ENCODE results near the gene EEIG1. TPM values are rescaled to one million over a fixed set of nuclear protein-coding genes. Genes with fewer than 3 reads are reported as not detected.

EEIG1 gene
- total RNA-seq, 1 experiment from 2014 or later: 52.3 TPM

DNA sequence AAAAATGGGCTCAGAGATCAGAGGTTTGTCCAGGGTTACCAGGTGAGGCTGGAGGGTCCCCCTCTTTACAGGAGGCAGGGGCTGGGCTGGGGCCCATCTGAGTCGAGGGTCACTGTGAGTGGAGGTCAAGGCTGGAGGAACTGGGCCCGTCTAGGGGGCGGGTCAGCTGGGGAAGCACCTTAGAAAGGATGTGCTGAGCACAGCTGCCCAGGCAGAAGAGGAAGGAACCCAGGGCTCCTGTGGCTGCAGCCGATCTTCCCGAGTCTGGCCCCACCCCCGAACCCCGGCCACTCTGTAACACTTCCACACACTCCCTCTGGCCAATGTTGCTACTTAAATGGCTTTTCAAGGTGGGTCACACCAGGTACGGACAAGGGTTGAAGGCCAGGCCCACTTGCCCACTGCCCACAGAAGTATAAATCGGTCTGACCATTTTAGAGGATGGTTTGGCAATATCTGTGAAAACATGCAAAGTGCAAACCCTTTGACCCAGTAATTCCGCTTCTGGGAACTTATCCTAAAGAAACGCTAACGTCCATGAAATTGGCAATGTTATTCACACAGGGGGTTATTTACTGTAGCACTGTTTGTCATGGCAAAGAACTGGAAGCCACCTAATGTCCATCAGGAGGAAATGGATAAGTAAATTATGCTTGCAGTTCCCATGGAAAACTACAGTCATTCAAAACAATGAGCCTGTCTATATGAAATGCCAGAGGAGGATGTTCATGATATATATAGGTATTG, 30.5 kb upstream of the EEIG1 start:
- H3K27ac Mint-ChIP-seq: no peak overlapping the region
- H2AK5ac ChIP-seq (ENCODE audit: insufficient read length, low read length): no peak overlapping the region

More for the DNA sequence above, 30.5 kb upstream of the EEIG1 start:
- Histone ChIP-seq H3K4ac (ENCODE audit: low read depth, low read length) (no peak overlapping the region), H4K20me1 (ENCODE audit: control insufficient read depth, insufficient read depth, insufficient read length) (no peaks in the 10 kb centered on the region), H2BK15ac (ENCODE audit: low read depth, low read length) (no peak overlapping the region), H2BK120ac (ENCODE audit: low read depth, low read length, poor library complexity, severe bottlenecking) (no peak overlapping the region), H2BK12ac (ENCODE audit: insufficient read length, low read depth, low read length) (no peak overlapping the region), H3K79me1 (ENCODE audit: insufficient read depth, low read depth, low read length, poor library complexity, severe bottlenecking) (no peaks in the 10 kb centered on the region), H3K27me3 (ENCODE audit: insufficient read depth, low read length) (no peaks in the 10 kb centered on the region), H4K5ac (ENCODE audit: insufficient read length, low read depth, low read length) (no peak overlapping the region), H3K18ac (ENCODE audit: insufficient read length, low read depth, low read length) (no peak overlapping the region), H3K79me2 (ENCODE audit: insufficient read depth, low read length) (no peaks in the 10 kb centered on the region), H4K91ac (ENCODE audit: insufficient read length, low read depth, low read length) (no peak overlapping the region), H3T11ph (ENCODE audit: low read length) (no peak overlapping the region), H2BK20ac (ENCODE audit: low read depth, low read length, poor library complexity, severe bottlenecking) (no peak overlapping the region), H3K23me2 (ENCODE audit: insufficient read length, low read depth, low read length, poor library complexity, severe bottlenecking) (no peaks in the 10 kb centered on the region), H3K56ac (ENCODE audit: insufficient read length, low read depth, low read length) (no peak overlapping the region), H3K14ac (ENCODE audit: insufficient read depth, low read length) (no peak overlapping the region), H3K27ac (ENCODE audit: insufficient read length, low read depth, low read length) (no peak overlapping the region), H2BK5ac (ENCODE audit: insufficient read length, low read length) (no peak overlapping the region), H2AFZ (ENCODE audit: low read length) (no peak overlapping the region), H3K9ac (ENCODE audit: extremely low read depth, insufficient read length, low read length) (no peak overlapping the region), H4K8ac (replicated peaks; ENCODE audit: insufficient read length, low read depth, low read length) (no peak overlapping the region), H3K23ac (ENCODE audit: insufficient read length, low read depth, low read length) (no peak overlapping the region), H3K9me3 (ENCODE audit: control insufficient read depth, low read depth, low read length) (no peaks in the 10 kb centered on the region), H3K4me1 (ENCODE audit: insufficient read depth, low read length) (peaks cover 3% of the 10 kb centered on the region; the same call in 1 of the 2 replicates), H3K4me2 (ENCODE audit: insufficient read depth, insufficient read length, low read length) (no peak overlapping the region)
- WGBS (ENCODE audit: extremely low coverage, insufficient read length, low lambda C conversion rate): no CpG with 5 or more reads among the region's 12 CpGs
- DNase-seq: no peak
- peaks cover 5 to 14% (median 7%) of the 10 kb centered on the region in 3 experiments; a peak in 5 of 7 replicates for H3K36me3 Mint-ChIP-seq (ENCODE audit: insufficient read depth in 1 of 3, low read depth in 3 of 3)
- H3K4me1 Mint-ChIP-seq: peaks cover 11 to 19% of the 10 kb centered on the region in 2 experiments
- TF ChIP-seq, protein P1, sequence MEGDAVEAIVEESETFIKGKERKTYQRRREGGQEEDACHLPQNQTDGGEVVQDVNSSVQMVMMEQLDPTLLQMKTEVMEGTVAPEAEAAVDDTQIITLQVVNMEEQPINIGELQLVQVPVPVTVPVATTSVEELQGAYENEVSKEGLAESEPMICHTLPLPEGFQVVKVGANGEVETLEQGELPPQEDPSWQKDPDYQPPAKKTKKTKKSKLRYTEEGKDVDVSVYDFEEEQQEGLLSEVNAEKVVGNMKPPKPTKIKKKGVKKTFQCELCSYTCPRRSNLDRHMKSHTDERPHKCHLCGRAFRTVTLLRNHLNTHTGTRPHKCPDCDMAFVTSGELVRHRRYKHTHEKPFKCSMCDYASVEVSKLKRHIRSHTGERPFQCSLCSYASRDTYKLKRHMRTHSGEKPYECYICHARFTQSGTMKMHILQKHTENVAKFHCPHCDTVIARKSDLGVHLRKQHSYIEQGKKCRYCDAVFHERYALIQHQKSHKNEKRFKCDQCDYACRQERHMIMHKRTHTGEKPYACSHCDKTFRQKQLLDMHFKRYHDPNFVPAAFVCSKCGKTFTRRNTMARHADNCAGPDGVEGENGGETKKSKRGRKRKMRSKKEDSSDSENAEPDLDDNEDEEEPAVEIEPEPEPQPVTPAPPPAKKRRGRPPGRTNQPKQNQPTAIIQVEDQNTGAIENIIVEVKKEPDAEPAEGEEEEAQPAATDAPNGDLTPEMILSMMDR (conservative IDR thresholded peaks at IDR 0.05): no peak
- H3K27me3 Mint-ChIP-seq (ENCODE audit: low read depth): no peaks in the 10 kb centered on the region
- H3K9me3 Mint-ChIP-seq: peaks cover 8 to 18% of the 10 kb centered on the region in 2 experiments
- peak overlapping the region in 1 of 2 experiments; percentile 18; a peak in 2 of 5 replicates for H3K4me3 Mint-ChIP-seq

Data from H9 (cell line).